ENCODE measurements around the gene KCTD8. TPM values are rescaled to one million over a fixed set of nuclear protein-coding genes. Genes with fewer than 3 reads are reported as not detected.

KCTD8 gene
- total RNA-seq, 1 experiment from 2014 or later = not detected

DNA sequence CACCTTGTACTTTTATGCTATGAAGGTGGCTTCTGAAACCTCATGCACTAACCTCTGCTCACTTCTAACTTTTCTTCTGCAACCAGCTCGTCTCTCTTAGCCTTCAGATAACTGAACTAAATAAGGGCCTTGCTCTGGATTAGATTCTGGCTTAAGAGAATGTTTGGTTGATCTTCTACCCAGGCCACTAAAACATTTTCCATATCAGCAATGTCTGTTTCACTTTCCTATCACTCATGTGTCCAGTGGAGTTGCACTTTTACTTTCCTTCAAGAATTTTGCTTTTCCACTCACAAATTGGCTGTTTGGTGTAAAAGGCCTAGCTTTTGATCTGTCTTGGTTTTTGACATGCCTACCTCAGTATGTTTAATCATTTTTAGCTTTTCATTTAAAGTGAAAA lies 105.8 kb downstream of the KCTD8 start:
- POLR2A ChIA-PET (ENCODE audit: unreplicated experiment) = no interaction called here
- H3K9me2 ChIP-seq (ENCODE audit: insufficient read depth) = no peaks in the 10 kb centered on the region; the same call in 1 of the 2 replicates
- no peaks in the 10 kb centered on the region for H3K9me3 ChIP-seq (ENCODE audit: insufficient read depth, low read depth)
- CTCF ChIA-PET = no interaction called here
- no peak for DNase-seq
- H3K4me1 ChIP-seq (replicated peaks; ENCODE audit: insufficient read depth) = no peaks in the 10 kb centered on the region
- intact Hi-C loops (cut with micrococcal nuclease; ENCODE audit: unreplicated experiment) = no loop called here
- TF ChIP-seq EZH2 (IDR thresholded peaks at IDR 0.05; ENCODE audit: low read depth) (no peak), CTCF (conservative IDR thresholded peaks at IDR 0.05) (no peak)
- no peak overlapping the region for H2AFZ ChIP-seq
- BruUV-seq (replicated peaks) = no TSS peak
- H3K4me3 ChIP-seq = no peak overlapping the region
- H4K20me1 ChIP-seq (ENCODE audit: insufficient read depth) = no peaks in the 10 kb centered on the region
- no peaks in the 10 kb centered on the region for H3K36me3 ChIP-seq (ENCODE audit: low read depth)
- no peaks in the 10 kb centered on the region for H3K27me3 ChIP-seq (ENCODE audit: insufficient read depth, low read depth)
- H3F3A ChIP-seq (ENCODE audit: insufficient read depth, low read depth) = no peaks in the 10 kb centered on the region
- H3K79me2 ChIP-seq (ENCODE audit: low read depth) = no peaks in the 10 kb centered on the region
- no peak overlapping the region for H3K27ac ChIP-seq
- H3K4me2 ChIP-seq = no peak overlapping the region

- no peak for DNase-seq
- intact Hi-C loops (cut with micrococcal nuclease; ENCODE audit: unreplicated experiment) = no loop called here
- H3K9me3 ChIP-seq (ENCODE audit: insufficient read depth, low read depth) = no peaks in the 10 kb centered on the region
- no peak for TF ChIP-seq EZH2 (IDR thresholded peaks at IDR 0.05; ENCODE audit: low read depth)
- TF ChIP-seq CTCF (conservative IDR thresholded peaks at IDR 0.05) = no peak
- H3K79me2 ChIP-seq (ENCODE audit: low read depth) = no peaks in the 10 kb centered on the region
- H3K4me2 ChIP-seq = no peak overlapping the region
- no peak overlapping the region for H3K27ac ChIP-seq
- no peaks in the 10 kb centered on the region for H3K36me3 ChIP-seq (ENCODE audit: low read depth)
- H4K20me1 ChIP-seq (ENCODE audit: insufficient read depth) = no peaks in the 10 kb centered on the region
- no peak overlapping the region for H2AFZ ChIP-seq
- H3K4me1 ChIP-seq (replicated peaks; ENCODE audit: insufficient read depth) = no peaks in the 10 kb centered on the region
- ChIA-PET POLR2A (ENCODE audit: unreplicated experiment) (no interaction called here), CTCF (no interaction called here)
- no peaks in the 10 kb centered on the region for H3K9me2 ChIP-seq (ENCODE audit: insufficient read depth)
- no peaks in the 10 kb centered on the region for H3F3A ChIP-seq (ENCODE audit: insufficient read depth, low read depth)
- no peak overlapping the region for H3K4me3 ChIP-seq
- H3K27me3 ChIP-seq (ENCODE audit: insufficient read depth, low read depth) = no peaks in the 10 kb centered on the region
- no TSS peak for BruUV-seq (replicated peaks)
Measured at GRCh38 chr4:44326741-44327140, 121.9 kb downstream of the KCTD8 start.

GRCh38 chr4:44320833-44321232 lies 127.8 kb downstream of the KCTD8 start:
- Histone ChIP-seq H3K27ac (no peak overlapping the region), H4K20me1 (ENCODE audit: insufficient read depth) (no peaks in the 10 kb centered on the region)
- POLR2A ChIA-PET (ENCODE audit: unreplicated experiment) = no interaction called here

More at GRCh38 chr4:44320833-44321232, 127.8 kb downstream of the KCTD8 start:
- Histone ChIP-seq H3K27me3 (ENCODE audit: insufficient read depth, low read depth) (no peaks in the 10 kb centered on the region), H3K79me2 (ENCODE audit: low read depth) (no peaks in the 10 kb centered on the region), H3F3A (ENCODE audit: insufficient read depth, low read depth) (no peaks in the 10 kb centered on the region), H3K36me3 (ENCODE audit: low read depth) (no peaks in the 10 kb centered on the region), H3K9me2 (ENCODE audit: insufficient read depth) (no peaks in the 10 kb centered on the region), H2AFZ (no peak overlapping the region), H3K9me3 (ENCODE audit: insufficient read depth, low read depth) (no peaks in the 10 kb centered on the region), H3K4me1 (replicated peaks; ENCODE audit: insufficient read depth) (no peaks in the 10 kb centered on the region), H3K4me3 (no peak overlapping the region), H3K4me2 (no peak overlapping the region)
- CTCF ChIA-PET = no interaction called here
- intact Hi-C loops (cut with micrococcal nuclease; ENCODE audit: unreplicated experiment) = no loop called here
- BruUV-seq (replicated peaks) = no TSS peak
- no peak for TF ChIP-seq CTCF (conservative IDR thresholded peaks at IDR 0.05)
- no peak for TF ChIP-seq EZH2 (IDR thresholded peaks at IDR 0.05; ENCODE audit: low read depth)
- no peak for DNase-seq
